Aorta (tissue), 5 donors: ENCODE data around the gene SPAM1. TPM values are rescaled to one million over a fixed set of nuclear protein-coding genes. Genes with fewer than 3 reads are reported as not detected.

Experiments
- ATAC-seq: fragments of 200-7000 bp; cut with Tn5 transposase; one replicate; pipeline ENCODE4 v1.9.1; 2022; ENCODE audit warnings: moderate library complexity; ENCODE audit not compliant: low FRiP score
- DNase-seq, 2 donors: peaks; one replicate each; pipeline ENCODE4 v3.0.0-alpha.2; 2020
- H3K27ac ChIP-seq, 2 donors: one replicate each; pipeline ENCODE4 v1.5.1; 2013; ENCODE audit warnings: low read length in 2 of 2, mild to moderate bottlenecking in 2 of 2, moderate library complexity in 2 of 2, control low read depth in 1 of 2, inconsistent platforms in 1 of 2, low read depth in 1 of 2
- H3K27me3 ChIP-seq, 2 donors: one replicate each; pipeline ENCODE4 v1.6.1; 2013; ENCODE audit warnings: control low read depth in 1 of 2, low read length in 1 of 2, mild to moderate bottlenecking in 1 of 2, moderate library complexity in 1 of 2; ENCODE audit not compliant: insufficient read depth in 2 of 2, control insufficient read depth in 1 of 2
- H3K36me3 ChIP-seq, 2 donors: one replicate each; pipeline ENCODE4 v1.6.1; 2013; ENCODE audit warnings: control low read depth in 1 of 2, low read length in 1 of 2, mild to moderate bottlenecking in 1 of 2; ENCODE audit not compliant: insufficient read depth in 2 of 2, control insufficient read depth in 1 of 2
- H3K4me1 ChIP-seq, 2 donors: one replicate each; pipeline ENCODE4 v1.6.1; 2013; ENCODE audit warnings: low read length in 2 of 2, control low read depth in 1 of 2, mild to moderate bottlenecking in 1 of 2, moderate library complexity in 1 of 2; ENCODE audit not compliant: insufficient read depth in 2 of 2, control insufficient read depth in 1 of 2
- H3K4me3 ChIP-seq, 2 donors: one replicate each; pipeline ENCODE4 v1.5.1; 2013; ENCODE audit warnings: low read length in 2 of 2, control low read depth in 1 of 2, mild to moderate bottlenecking in 1 of 2
- H3K9me3 ChIP-seq: one replicate; pipeline ENCODE4 v1.6.1; 2013; ENCODE audit warnings: mild to moderate bottlenecking, low read length; ENCODE audit not compliant: control insufficient read depth
- WGBS, 2 donors: extraction: QIAGEN DNeasy Blood & Tissue Kit; methylation state at CpG; one replicate each; pipeline ENCODE4 v1.1.7; 2013; 5-methylcytosine and 5-hydroxymethylcytosine counted together
- intact Hi-C, 2 donors: fragments of 100-400 bp; cut with DNase I; formaldehyde crosslinking; loops; one replicate each; pipeline versions ENCODE4 v1.14.2 to v1.15.0; 2022
- polyA plus RNA-seq, 2 donors: library from polyadenylated mRNA; stranded (reverse); fragments of 200-250 nt; gene quantifications; one replicate each; pipeline ENCODE4 v1.2.3, GENCODE V29; 2013
- total RNA-seq, 2 donors: library from RNA; stranded (reverse); fragmentation: NEBNext Ultra II Directional; extraction: Animal tissue kit (Norgen Biotek cat#: 25700); gene quantifications; one replicate each; pipeline ENCODE4 v1.2.1, GENCODE V29; 2021
- donor health status: healthy with polysubstance abuse.
- donor health status: Bipolar disorder and iron deficiency.
- donor health status: DM: no; HTN: no; CAD: no.
- donor health status: DM: no; HTN: no; CAD: no.
- donor health status: DM: yes; HTN: yes; CAD: no.

Gene SPAM1
- total and polyA plus RNA-seq, 4 donors: not detected

DNA sequence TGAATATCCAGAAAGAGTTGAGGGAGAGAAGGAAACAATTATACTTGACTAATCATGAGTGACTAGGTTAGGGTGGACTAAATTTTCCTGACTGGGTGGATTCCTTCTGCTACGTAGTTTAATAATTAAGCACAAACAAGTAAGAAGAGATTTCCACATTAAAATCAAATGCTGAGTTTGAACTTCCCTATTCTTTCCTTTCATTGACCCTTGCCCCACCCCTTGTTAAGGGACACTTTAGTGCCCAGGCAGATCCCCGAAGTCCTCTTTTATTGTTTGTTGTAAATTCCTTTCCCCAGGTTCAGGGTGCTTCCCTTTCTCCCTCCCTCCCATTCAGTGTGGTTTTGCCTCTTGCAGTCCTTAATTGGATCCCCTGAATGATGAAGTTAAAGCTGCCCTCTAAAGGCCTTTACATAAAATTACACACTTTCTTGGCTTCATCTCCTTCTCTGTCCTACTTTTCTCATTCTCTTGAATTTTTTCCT, 8.8 kb upstream of the SPAM1 start:
- no peaks in the 10 kb centered on the region for H3K4me1 ChIP-seq
- WGBS, 2 donors: 37 to 39% methylated on average over 2 of the region's 2 CpGs
- no peak for DNase-seq
- no peaks in the 10 kb centered on the region for H3K36me3 ChIP-seq
- no peak overlapping the region for H3K4me3 ChIP-seq
- no peak overlapping the region for H3K27ac ChIP-seq
- no peaks in the 10 kb centered on the region for H3K9me3 ChIP-seq
- ATAC-seq: no peak
- intact Hi-C loops: no loop called here
- H3K27me3 ChIP-seq: no peaks in the 10 kb centered on the region

DNA sequence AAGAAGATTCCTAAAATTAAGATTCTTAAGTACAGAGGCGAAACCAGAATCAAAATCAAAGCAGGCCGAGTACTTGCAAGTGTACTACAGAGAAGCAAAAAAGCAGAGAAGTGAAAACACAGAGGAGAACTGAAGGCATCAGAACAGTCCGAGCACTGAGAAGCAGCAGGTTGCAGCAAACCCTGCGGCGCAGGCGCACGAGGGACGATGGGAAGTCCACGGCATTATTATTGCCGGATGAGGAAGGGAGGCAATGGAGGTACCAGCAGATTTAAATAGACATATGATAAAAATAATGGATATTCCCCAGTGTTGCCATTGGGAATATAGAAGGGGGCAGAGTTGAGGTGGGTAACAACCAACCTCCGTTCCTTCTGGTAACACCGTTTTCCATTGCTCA, 7.2 kb upstream of the SPAM1 start:
- no peak for DNase-seq
- intact Hi-C loops: no loop called here
- Histone ChIP-seq H3K9me3 (no peaks in the 10 kb centered on the region), H3K27ac (no peak overlapping the region), H3K4me1 (no peaks in the 10 kb centered on the region), H3K4me3 (no peak overlapping the region), H3K27me3 (no peaks in the 10 kb centered on the region), H3K36me3 (no peaks in the 10 kb centered on the region)
- WGBS, 2 donors: 92 to 93% methylated on average over 12 of the region's 12 CpGs
- no peak for ATAC-seq

DNA sequence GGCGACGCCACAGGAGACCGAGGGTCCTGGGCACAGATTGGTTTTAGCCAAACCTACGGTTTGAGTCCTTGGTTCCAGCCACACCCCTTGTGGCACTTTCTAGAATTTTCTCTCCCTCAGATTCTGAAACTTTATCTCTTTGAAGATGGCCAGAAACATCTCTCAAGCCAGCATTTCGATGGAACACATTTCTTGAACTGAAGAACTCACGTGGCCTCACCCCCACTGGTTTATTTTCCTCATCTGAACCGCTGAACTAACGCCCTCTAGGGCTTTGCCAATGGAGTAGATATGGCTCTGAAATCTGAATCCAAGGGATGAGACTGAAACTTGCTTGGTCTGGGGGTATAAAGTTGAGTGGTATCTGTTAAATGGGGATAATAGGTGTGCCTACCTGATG, 6.7 kb upstream of the SPAM1 start:
- intact Hi-C loops: no loop called here
- Histone ChIP-seq H3K36me3 (no peaks in the 10 kb centered on the region), H3K4me3 (no peak overlapping the region), H3K27ac (no peak overlapping the region), H3K4me1 (no peaks in the 10 kb centered on the region), H3K9me3 (no peaks in the 10 kb centered on the region), H3K27me3 (no peaks in the 10 kb centered on the region)
- ATAC-seq (no peak), DNase-seq (no peak)
- 86 to 90% methylated on average over 8 of the region's 8 CpGs for WGBS, 2 donors

- intact Hi-C loops: no loop called here
- ATAC-seq: no peak
- no peaks in the 10 kb centered on the region for H3K9me3 ChIP-seq
Observed at GRCh38 chr7:123923599-123923998, 1.4 kb upstream of the SPAM1 start.

DNA sequence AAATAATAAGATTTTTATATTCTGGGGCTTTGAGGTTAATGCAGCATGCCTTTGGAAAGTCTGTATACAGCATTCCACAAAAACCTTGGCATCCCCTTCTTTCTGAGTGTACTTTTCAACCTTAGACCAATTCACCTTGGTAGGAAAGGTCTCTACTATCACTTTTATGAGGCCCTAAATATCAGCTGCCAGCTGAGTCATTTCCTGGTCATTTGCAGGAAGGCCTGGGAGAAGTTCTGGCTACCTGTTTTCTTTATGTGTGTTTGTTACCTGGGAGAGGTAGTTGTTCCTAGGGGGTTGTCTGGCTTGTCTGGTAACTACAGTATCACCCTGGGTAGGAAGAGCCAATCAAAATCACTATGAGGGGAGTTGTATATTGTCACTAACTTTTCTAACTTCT, 4.1 kb downstream of the SPAM1 start:
- intact Hi-C loops: no loop called here
- ATAC-seq (no peak), DNase-seq (no peak)
- Histone ChIP-seq H3K4me3 (no peak overlapping the region), H3K27ac (no peak overlapping the region), H3K4me1 (no peaks in the 10 kb centered on the region), H3K9me3 (no peaks in the 10 kb centered on the region), H3K27me3 (no peaks in the 10 kb centered on the region), H3K36me3 (no peaks in the 10 kb centered on the region)

More at GRCh38 chr7:123923599-123923998, 1.4 kb upstream of the SPAM1 start:
- Histone ChIP-seq H3K27me3 (no peaks in the 10 kb centered on the region), H3K27ac (no peak overlapping the region), H3K36me3 (no peaks in the 10 kb centered on the region), H3K4me1 (no peaks in the 10 kb centered on the region), H3K4me3 (no peak overlapping the region)
- no peak for DNase-seq
- 83 to 90% methylated on average over 4 of the region's 4 CpGs for WGBS, 2 donors

DNA sequence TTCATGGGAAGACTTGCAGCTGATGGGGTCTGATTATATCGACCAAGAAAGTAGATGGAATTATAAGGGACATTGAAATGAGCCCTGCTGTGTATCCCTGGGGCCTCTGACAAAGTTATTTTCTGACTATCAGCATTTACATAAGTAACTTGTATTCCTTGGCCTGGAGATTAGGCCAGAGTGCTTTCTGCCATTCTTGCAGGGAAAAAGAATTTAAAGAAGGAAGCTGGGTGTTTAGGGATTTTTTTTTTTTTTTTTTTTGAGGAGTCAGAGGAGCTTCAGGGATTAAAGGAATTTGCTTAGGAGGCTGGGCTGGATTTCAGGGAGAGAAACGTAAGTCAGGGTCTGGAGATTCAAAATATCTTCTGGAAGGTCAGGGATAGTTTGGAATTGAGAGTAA, 4.6 kb downstream of the SPAM1 start:
- H3K4me1 ChIP-seq: no peaks in the 10 kb centered on the region
- 8 to 10% methylated on average over 2 of the region's 2 CpGs for WGBS, 2 donors
- H3K27me3 ChIP-seq: no peaks in the 10 kb centered on the region
- no peaks in the 10 kb centered on the region for H3K36me3 ChIP-seq
- no peak for DNase-seq
- no peak overlapping the region for H3K27ac ChIP-seq
- no peak for ATAC-seq
- H3K4me3 ChIP-seq: no peak overlapping the region
- H3K9me3 ChIP-seq: no peaks in the 10 kb centered on the region
- intact Hi-C loops: no loop called here

DNA sequence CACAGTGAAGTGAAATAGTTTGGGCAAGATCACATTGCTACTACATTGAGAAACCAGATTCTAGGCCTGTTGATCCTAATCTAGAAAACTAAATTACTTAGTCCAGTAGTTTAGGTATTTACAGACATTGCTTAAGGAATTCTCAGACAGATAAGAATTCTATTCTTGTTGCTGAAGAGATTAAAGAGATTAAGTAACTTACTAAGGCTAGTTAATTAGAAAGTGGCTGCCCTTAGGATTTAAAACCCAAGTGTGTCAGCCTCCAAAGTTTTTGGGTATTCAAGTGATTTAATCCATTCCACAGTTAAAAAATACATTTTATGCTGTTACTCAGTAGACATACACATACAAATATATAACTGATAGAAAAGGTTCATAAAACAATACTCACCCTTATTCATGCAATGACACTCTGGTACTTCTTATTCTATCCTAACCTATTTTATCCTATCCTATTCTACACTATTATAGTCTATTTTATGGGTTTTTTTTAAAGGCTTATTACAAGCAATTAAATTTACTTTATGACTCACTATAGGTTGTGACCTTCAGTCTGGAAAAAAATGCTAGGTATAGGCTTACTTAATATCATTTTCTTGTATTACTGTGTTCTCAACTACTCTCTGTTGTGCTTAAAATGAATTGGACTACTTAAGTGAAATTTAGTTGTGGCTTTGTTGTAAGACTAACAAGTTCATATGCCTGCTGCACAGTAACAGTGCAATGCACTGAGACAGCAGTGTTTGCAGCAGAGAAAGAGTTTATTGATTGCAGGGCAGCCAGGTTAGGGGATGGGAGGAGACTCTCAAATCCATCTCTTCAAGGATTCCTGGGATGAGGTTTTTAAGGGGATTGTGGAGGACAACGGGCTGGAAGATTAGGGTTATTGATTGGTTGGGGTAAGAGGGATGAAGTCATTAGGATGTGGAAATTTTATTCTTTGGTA, 10.7 kb downstream of the SPAM1 start:
- Histone ChIP-seq H3K27ac (no peak overlapping the region), H3K4me1 (no peaks in the 10 kb centered on the region), H3K4me3 (no peak overlapping the region), H3K36me3 (no peaks in the 10 kb centered on the region), H3K27me3 (no peaks in the 10 kb centered on the region), H3K9me3 (peaks cover 1% of the 10 kb centered on the region)
- ATAC-seq: no peak
- intact Hi-C loops: no loop called here
- WGBS, 2 donors: 81 to 95% methylated on average over 1 of the region's 1 CpG
- no peak for DNase-seq

GRCh38 chr7:123936388-123936787, 11.3 kb downstream of the SPAM1 start:
- H3K27me3 ChIP-seq: no peaks in the 10 kb centered on the region
- no peaks in the 10 kb centered on the region for H3K4me1 ChIP-seq
- H3K9me3 ChIP-seq: peaks cover 1% of the 10 kb centered on the region
- H3K27ac ChIP-seq: no peak overlapping the region
- no peaks in the 10 kb centered on the region for H3K36me3 ChIP-seq
- no peak overlapping the region for H3K4me3 ChIP-seq
- 61 to 69% methylated on average over 2 of the region's 2 CpGs for WGBS, 2 donors
- no peak for DNase-seq
- intact Hi-C loops: no loop called here
- ATAC-seq: no peak

- no peaks in the 10 kb centered on the region for H3K4me1 ChIP-seq
- ATAC-seq: no peak
- no peak overlapping the region for H3K27ac ChIP-seq
- WGBS, 2 donors: 58 to 68% methylated on average over 3 of the region's 3 CpGs
- H3K4me3 ChIP-seq: no peak overlapping the region
- intact Hi-C loops: no loop called here
- no peaks in the 10 kb centered on the region for H3K36me3 ChIP-seq
- H3K9me3 ChIP-seq: peaks cover 1% of the 10 kb centered on the region
- no peaks in the 10 kb centered on the region for H3K27me3 ChIP-seq
- no peak for DNase-seq
Observed at GRCh38 chr7:123939784-123940183, 14.7 kb downstream of the SPAM1 start.
